ENCODE results near the gene FRMD6. TPM values are rescaled to one million over a fixed set of nuclear protein-coding genes. Genes with fewer than 3 reads are reported as not detected.

Gene FRMD6
- total and polyA plus RNA-seq, 12 donors: 6.4 to 42.6 (median 23.3) TPM

DNA sequence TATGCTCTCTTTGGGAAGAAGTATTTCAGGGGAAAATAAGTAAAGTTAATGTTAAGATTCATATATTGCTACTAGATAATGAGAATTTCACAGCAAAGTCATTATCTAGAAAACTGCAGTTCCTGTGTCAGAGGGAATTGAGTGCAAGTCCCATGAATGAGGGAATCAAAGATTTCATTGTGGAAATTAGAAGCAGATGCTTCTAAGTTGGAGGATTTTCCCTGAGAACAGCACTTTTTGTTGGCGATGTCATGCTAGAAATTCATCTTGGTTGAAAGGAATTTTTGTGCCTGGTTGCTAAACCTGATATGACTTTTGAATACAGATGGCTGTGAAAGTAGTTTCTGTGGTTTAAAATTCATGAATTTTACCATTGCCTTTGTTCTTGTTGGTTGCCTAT is 25.6 kb downstream of the FRMD6 start:
- no peak overlapping the region for H3K27ac ChIP-seq
- no peak for TF ChIP-seq POLR2A (IDR thresholded peaks at IDR 0.05)
- TF ChIP-seq, protein P1, sequence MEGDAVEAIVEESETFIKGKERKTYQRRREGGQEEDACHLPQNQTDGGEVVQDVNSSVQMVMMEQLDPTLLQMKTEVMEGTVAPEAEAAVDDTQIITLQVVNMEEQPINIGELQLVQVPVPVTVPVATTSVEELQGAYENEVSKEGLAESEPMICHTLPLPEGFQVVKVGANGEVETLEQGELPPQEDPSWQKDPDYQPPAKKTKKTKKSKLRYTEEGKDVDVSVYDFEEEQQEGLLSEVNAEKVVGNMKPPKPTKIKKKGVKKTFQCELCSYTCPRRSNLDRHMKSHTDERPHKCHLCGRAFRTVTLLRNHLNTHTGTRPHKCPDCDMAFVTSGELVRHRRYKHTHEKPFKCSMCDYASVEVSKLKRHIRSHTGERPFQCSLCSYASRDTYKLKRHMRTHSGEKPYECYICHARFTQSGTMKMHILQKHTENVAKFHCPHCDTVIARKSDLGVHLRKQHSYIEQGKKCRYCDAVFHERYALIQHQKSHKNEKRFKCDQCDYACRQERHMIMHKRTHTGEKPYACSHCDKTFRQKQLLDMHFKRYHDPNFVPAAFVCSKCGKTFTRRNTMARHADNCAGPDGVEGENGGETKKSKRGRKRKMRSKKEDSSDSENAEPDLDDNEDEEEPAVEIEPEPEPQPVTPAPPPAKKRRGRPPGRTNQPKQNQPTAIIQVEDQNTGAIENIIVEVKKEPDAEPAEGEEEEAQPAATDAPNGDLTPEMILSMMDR (IDR thresholded peaks at IDR 0.05): no peak
- 69 to 85% (median 75%) methylated on average over 1 of the region's 1 CpG for WGBS, 4 donors
- H3K4me3 ChIP-seq: no peak overlapping the region
- intact Hi-C loops (cut with DNase I): no loop called here
- peaks cover 0 to 3% (median 0%) of the 10 kb centered on the region in 3 donors for H3K9me3 ChIP-seq (replicated peaks in 1 of 3)
- H3K36me3 ChIP-seq (replicated peaks in 1 of 2): no peaks in the 10 kb centered on the region
- no peaks in the 10 kb centered on the region for H3K27me3 ChIP-seq
- peaks cover 0 to 29% of the 10 kb centered on the region in 2 donors for H3K4me1 ChIP-seq (replicated peaks in 1 of 2)
- no peak for DNase-seq

DNA sequence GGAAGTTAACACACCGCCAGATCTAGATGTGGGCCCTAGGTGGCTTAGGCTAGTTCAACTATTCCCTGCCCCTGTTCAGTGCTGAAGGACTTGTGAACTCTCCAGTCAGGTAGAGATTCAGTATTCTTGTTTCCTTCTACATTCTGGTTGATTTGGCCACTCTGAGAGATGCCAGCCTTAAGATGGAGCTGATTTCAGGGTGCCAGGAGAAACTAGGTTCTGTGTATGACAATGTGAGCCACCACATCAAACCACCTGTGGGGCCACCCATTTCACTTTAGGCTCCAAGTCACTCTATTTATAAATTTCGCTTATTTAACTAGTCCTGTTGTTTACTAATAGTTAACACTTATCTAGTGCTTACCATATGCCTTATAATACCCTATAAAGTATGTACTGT is 26.0 kb downstream of the FRMD6 start:
- WGBS, 4 donors: 90 to 97% (median 94%) methylated on average over 2 of the region's 2 CpGs
- H3K4me1 ChIP-seq (replicated peaks in 1 of 2): peaks cover 0 to 29% of the 10 kb centered on the region in 2 donors
- no peak overlapping the region for H3K27ac ChIP-seq
- H3K36me3 ChIP-seq (replicated peaks in 1 of 2): no peaks in the 10 kb centered on the region
- no peaks in the 10 kb centered on the region for H3K27me3 ChIP-seq
- no peaks in the 10 kb centered on the region for H3K9me3 ChIP-seq (replicated peaks in 1 of 3)
- H3K4me3 ChIP-seq: no peak overlapping the region
- TF ChIP-seq, protein P1 (IDR thresholded peaks at IDR 0.05): no peak
- TF ChIP-seq POLR2A (IDR thresholded peaks at IDR 0.05): no peak
- no peak for DNase-seq
- intact Hi-C loops (cut with DNase I): no loop called here

DNA sequence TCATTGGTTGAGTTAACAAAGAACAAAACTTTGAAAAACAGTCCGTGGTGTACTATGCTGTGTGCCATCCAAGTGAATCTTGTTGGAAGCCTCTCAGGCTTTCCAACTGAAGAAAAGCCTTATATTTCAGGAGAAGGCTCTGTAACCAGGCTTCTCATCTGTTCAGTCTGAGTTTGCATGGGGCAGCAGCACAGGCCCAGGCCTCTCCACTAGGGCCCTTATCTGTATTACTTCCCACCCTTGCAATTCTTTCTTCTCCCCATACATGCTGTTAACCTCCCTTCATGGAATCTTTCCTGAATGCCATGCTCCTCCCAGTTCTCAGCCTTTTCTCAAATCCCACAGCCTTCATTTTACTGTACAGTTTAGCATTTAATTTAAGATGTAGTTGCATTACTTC is 28.3 kb downstream of the FRMD6 start:
- no peaks in the 10 kb centered on the region for H3K36me3 ChIP-seq (replicated peaks in 1 of 2)
- no peaks in the 10 kb centered on the region for H3K9me3 ChIP-seq (replicated peaks in 1 of 3)
- no peak for TF ChIP-seq POLR2A (IDR thresholded peaks at IDR 0.05)
- TF ChIP-seq, protein P1 (IDR thresholded peaks at IDR 0.05): no peak
- no peak for DNase-seq
- no peak overlapping the region for H3K27ac ChIP-seq
- WGBS, 4 donors: 95 to 100% (median 96%) methylated on average over 1 of the region's 1 CpG
- no peaks in the 10 kb centered on the region for H3K27me3 ChIP-seq
- intact Hi-C loops (cut with DNase I): no loop called here
- H3K4me3 ChIP-seq: no peak overlapping the region
- H3K4me1 ChIP-seq (replicated peaks in 1 of 2): peaks cover 0 to 23% of the 10 kb centered on the region in 2 donors

DNA sequence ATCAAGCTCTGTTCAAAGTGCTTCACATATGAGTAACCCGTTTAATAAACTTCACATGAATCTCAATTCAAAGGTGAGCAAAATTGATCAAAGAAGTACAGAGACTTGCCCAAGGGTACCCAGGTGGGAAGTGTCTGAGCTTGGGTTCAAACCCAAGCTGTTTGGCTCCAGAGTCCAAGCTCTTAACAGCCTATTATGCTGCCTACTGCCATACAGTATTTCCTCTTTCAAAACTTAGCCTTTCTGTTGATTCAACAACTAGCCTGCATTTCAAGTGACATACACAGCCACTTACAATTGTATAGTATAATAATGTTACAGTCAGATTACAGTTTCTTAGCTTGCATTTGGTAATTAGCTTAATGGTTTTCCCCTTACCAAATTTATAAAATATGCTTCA is 29.7 kb downstream of the FRMD6 start:
- TF ChIP-seq, protein P1 (IDR thresholded peaks at IDR 0.05): no peak
- TF ChIP-seq POLR2A (IDR thresholded peaks at IDR 0.05): no peak
- Histone ChIP-seq H3K27me3 (no peaks in the 10 kb centered on the region), H3K4me1 (replicated peaks in 1 of 2) (peaks cover 0 to 9% of the 10 kb centered on the region in 2 donors), H3K4me3 (no peak overlapping the region), H3K9me3 (replicated peaks in 1 of 3) (no peaks in the 10 kb centered on the region), H3K36me3 (replicated peaks in 1 of 2) (no peaks in the 10 kb centered on the region), H3K27ac (no peak overlapping the region)
- intact Hi-C loops (cut with DNase I): no loop called here
- 57 to 78% (median 74%) methylated on average over 1 of the region's 1 CpG for WGBS, 4 donors
- DNase-seq: no peak
